Measurements from ENCODE around the gene PKMYT1.

GRCh38 chr16:3025032-3026002 lies 45.1 kb upstream of the PKMYT1 start:
- TF ChIP-seq EZH2 (IDR thresholded peaks at IDR 0.05; ENCODE audit: insufficient read depth, poor library complexity, severe bottlenecking) (no peak), EZH2phosphoT487 (IDR thresholded peaks at IDR 0.05; ENCODE audit: insufficient read depth, low read depth) (no peak)
